Astrocyte (in vitro differentiated cells and primary cell): ENCODE measurements around the gene CNIH3. TPM values are rescaled to one million over a fixed set of nuclear protein-coding genes. Genes with fewer than 3 reads are reported as not detected.

Source experiments
- DNase-seq: peaks from one replicate; pipeline ENCODE4 v3.0.0-alpha.2; 2010; ENCODE audit warnings: low read depth
- FAIRE-seq: peaks from 2 replicates; lab custom pipeline; 2011; peaks lifted over from hg19 to GRCh38; lab: Jason Lieb, UNC
- H2AFZ ChIP-seq: 2 replicates; pipeline ENCODE4 v1.6.0; 2012; ENCODE audit warnings: low read depth, low read length, inconsistent platforms
- H3K27ac ChIP-seq: 2 replicates; pipeline ENCODE4 v1.5.1; 2011; ENCODE audit warnings: low read depth, low read length, inconsistent platforms
- H3K27me3 ChIP-seq: 2 replicates; pipeline ENCODE4 v1.6.0; 2011; ENCODE audit warnings: low read length, inconsistent platforms; ENCODE audit not compliant: insufficient read depth
- H3K36me3 ChIP-seq: 2 replicates; pipeline ENCODE4 v1.5.1; 2011; ENCODE audit warnings: low read length, inconsistent platforms; ENCODE audit not compliant: insufficient read depth
- H3K4me1 ChIP-seq: 2 replicates; pipeline ENCODE4 v1.5.1; 2011; ENCODE audit warnings: low read length, inconsistent platforms; ENCODE audit not compliant: insufficient read depth
- H3K4me2 ChIP-seq: 2 replicates; pipeline ENCODE4 v1.6.0; 2012; ENCODE audit warnings: low read length, inconsistent platforms
- H3K4me3 ChIP-seq: 2 replicates; pipeline ENCODE4 v1.5.1; 2011; ENCODE audit warnings: low read depth, mild to moderate bottlenecking, low read length, inconsistent platforms; ENCODE audit not compliant: insufficient read depth
- H3K79me2 ChIP-seq: 2 replicates; pipeline ENCODE4 v1.6.0; 2012; ENCODE audit warnings: mild to moderate bottlenecking, low read length, inconsistent platforms; ENCODE audit not compliant: insufficient read depth
- H3K9ac ChIP-seq: 2 replicates; pipeline ENCODE4 v1.6.0; 2012; ENCODE audit warnings: mild to moderate bottlenecking, low read length, inconsistent platforms
- H3K9me3 ChIP-seq: 2 replicates; pipeline ENCODE4 v1.5.1; 2012; ENCODE audit warnings: low read depth, mild to moderate bottlenecking, low read length, inconsistent platforms; ENCODE audit not compliant: insufficient read depth
- H4K20me1 ChIP-seq: 2 replicates; pipeline ENCODE4 v1.6.0; 2012; ENCODE audit warnings: low read length, inconsistent platforms; ENCODE audit not compliant: insufficient read depth
- H3K27ac Mint-ChIP-seq: one replicate; pipeline ENCODE4 v1.8.0; 2021; ENCODE audit warnings: mild to moderate bottlenecking, mixed read lengths; ENCODE audit not compliant: unreplicated experiment
- H3K27me3 Mint-ChIP-seq: one replicate; pipeline ENCODE4 v1.8.0; 2021; ENCODE audit warnings: low read depth, mixed read lengths; ENCODE audit not compliant: unreplicated experiment
- H3K36me3 Mint-ChIP-seq: one replicate; pipeline ENCODE4 v1.8.0; 2021; ENCODE audit warnings: low read depth, mixed read lengths; ENCODE audit not compliant: unreplicated experiment
- H3K4me1 Mint-ChIP-seq: one replicate; pipeline ENCODE4 v1.8.0; 2021; ENCODE audit warnings: low read depth, mixed read lengths; ENCODE audit not compliant: unreplicated experiment
- H3K4me3 Mint-ChIP-seq: one replicate; pipeline ENCODE4 v1.8.0; 2021; ENCODE audit warnings: mild to moderate bottlenecking, moderate library complexity, mixed read lengths; ENCODE audit not compliant: unreplicated experiment
- H3K9me3 Mint-ChIP-seq: one replicate; pipeline ENCODE4 v1.8.0; 2021; ENCODE audit warnings: mild to moderate bottlenecking, mixed read lengths; ENCODE audit not compliant: unreplicated experiment
- EZH2 ChIP-seq: IDR thresholded peaks from 2 replicates; pipeline ENCODE4 v1.6.1; 2012; ENCODE audit warnings: mild to moderate bottlenecking, low read length, inconsistent platforms; ENCODE audit not compliant: insufficient read depth
- total RNA-seq: library from RNA; stranded (reverse); gene quantifications from 2 replicates; pipeline ENCODE4 v1.2.1, GENCODE V29; 2021
- TF ChIP-seq, protein P1 (sequence below): IDR thresholded peaks from 2 replicates; pipeline ENCODE4 v1.5.1; 2011; ENCODE audit warnings: low read depth, mild to moderate bottlenecking, inconsistent platforms, low read length, moderate library complexity; ENCODE audit not compliant: insufficient read depth

The CNIH3 gene
- total RNA-seq, 1 donor from 2014 or later: 7.7 TPM

- peaks cover 5% of the 10 kb centered on the region for H3K9me3 Mint-ChIP-seq
- Histone ChIP-seq H2AFZ (no peak overlapping the region), H4K20me1 (no peaks in the 10 kb centered on the region), H3K36me3 (no peaks in the 10 kb centered on the region), H3K4me2 (no peak overlapping the region), H3K79me2 (no peaks in the 10 kb centered on the region), H3K9me3 (no peaks in the 10 kb centered on the region), H3K4me1 (peaks cover 11% of the 10 kb centered on the region), H3K27ac (no peak overlapping the region), H3K9ac (no peak overlapping the region), H3K27me3 (no peaks in the 10 kb centered on the region), H3K4me3 (no peak overlapping the region)
- H3K4me1 Mint-ChIP-seq: peaks cover 18% of the 10 kb centered on the region
- TF ChIP-seq, protein P1, sequence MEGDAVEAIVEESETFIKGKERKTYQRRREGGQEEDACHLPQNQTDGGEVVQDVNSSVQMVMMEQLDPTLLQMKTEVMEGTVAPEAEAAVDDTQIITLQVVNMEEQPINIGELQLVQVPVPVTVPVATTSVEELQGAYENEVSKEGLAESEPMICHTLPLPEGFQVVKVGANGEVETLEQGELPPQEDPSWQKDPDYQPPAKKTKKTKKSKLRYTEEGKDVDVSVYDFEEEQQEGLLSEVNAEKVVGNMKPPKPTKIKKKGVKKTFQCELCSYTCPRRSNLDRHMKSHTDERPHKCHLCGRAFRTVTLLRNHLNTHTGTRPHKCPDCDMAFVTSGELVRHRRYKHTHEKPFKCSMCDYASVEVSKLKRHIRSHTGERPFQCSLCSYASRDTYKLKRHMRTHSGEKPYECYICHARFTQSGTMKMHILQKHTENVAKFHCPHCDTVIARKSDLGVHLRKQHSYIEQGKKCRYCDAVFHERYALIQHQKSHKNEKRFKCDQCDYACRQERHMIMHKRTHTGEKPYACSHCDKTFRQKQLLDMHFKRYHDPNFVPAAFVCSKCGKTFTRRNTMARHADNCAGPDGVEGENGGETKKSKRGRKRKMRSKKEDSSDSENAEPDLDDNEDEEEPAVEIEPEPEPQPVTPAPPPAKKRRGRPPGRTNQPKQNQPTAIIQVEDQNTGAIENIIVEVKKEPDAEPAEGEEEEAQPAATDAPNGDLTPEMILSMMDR: no peak
- TF ChIP-seq EZH2: no peak
- no peak overlapping the region for H3K4me3 Mint-ChIP-seq
- DNase-seq (no peak), FAIRE-seq (no peak)
- H3K36me3 Mint-ChIP-seq: peaks cover 2% of the 10 kb centered on the region
- H3K27me3 Mint-ChIP-seq: peaks cover 4% of the 10 kb centered on the region
- peak overlapping the region; percentile 20 for H3K27ac Mint-ChIP-seq
Observed at GRCh38 chr1:224785622-224786021, 169.5 kb downstream of the CNIH3 start.

- H3K9ac ChIP-seq: no peak overlapping the region
- no peak for FAIRE-seq
- H3K4me1 Mint-ChIP-seq: peaks cover 18% of the 10 kb centered on the region
- no peak overlapping the region for H2AFZ ChIP-seq
- H3K79me2 ChIP-seq: no peaks in the 10 kb centered on the region
- TF ChIP-seq, protein P1: no peak
- no peak for TF ChIP-seq EZH2
- H3K36me3 ChIP-seq: no peaks in the 10 kb centered on the region
- H3K4me3 ChIP-seq: no peak overlapping the region
- H3K9me3 ChIP-seq: no peaks in the 10 kb centered on the region
- H3K9me3 Mint-ChIP-seq: peaks cover 5% of the 10 kb centered on the region
- no peak overlapping the region for H3K4me3 Mint-ChIP-seq
- H3K4me1 ChIP-seq: peaks cover 11% of the 10 kb centered on the region
- no peak overlapping the region for H3K4me2 ChIP-seq
- peak; percentile 58 for DNase-seq
- H3K27me3 ChIP-seq: no peaks in the 10 kb centered on the region
- peaks cover 4% of the 10 kb centered on the region for H3K27me3 Mint-ChIP-seq
- no peaks in the 10 kb centered on the region for H4K20me1 ChIP-seq
- H3K27ac Mint-ChIP-seq: peak overlapping the region; percentile 7
- H3K36me3 Mint-ChIP-seq: peaks cover 2% of the 10 kb centered on the region
- no peak overlapping the region for H3K27ac ChIP-seq
Observed at GRCh38 chr1:224786533-224787250, 170.6 kb downstream of the CNIH3 start.

DNA sequence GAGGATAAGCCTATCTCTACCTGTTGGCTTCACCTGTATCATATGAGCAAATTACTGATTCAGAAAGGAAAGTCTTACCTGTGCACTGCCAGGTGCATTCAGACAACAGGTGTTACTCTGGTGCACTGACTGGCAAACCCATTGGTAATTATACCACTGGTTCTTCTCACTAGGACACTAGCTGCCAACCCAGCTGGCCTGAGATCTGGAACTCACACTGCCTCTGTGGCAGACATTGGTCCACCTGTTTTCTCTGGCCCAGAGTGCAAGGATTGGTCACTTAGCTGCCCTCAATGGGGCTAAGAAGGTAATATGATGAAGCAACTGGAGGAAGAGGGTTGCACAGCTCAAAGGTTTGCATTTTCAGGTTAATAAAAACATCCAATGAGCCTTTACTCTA, 173.2 kb downstream of the CNIH3 start:
- DNase-seq (no peak), FAIRE-seq (no peak)
- Histone ChIP-seq H3K27ac (no peak overlapping the region), H3K4me1 (peaks cover 8% of the 10 kb centered on the region), H3K36me3 (no peaks in the 10 kb centered on the region), H2AFZ (no peak overlapping the region), H3K4me2 (no peak overlapping the region), H3K9me3 (no peaks in the 10 kb centered on the region), H4K20me1 (no peaks in the 10 kb centered on the region), H3K79me2 (no peaks in the 10 kb centered on the region), H3K9ac (no peak overlapping the region), H3K27me3 (no peaks in the 10 kb centered on the region), H3K4me3 (no peak overlapping the region)
- Mint-ChIP-seq H3K9me3 (peaks cover 5% of the 10 kb centered on the region), H3K4me3 (no peak overlapping the region), H3K27me3 (peaks cover 3% of the 10 kb centered on the region), H3K27ac (no peak overlapping the region), H3K4me1 (peaks cover 11% of the 10 kb centered on the region), H3K36me3 (peaks cover 2% of the 10 kb centered on the region)
- TF ChIP-seq EZH2: no peak
- TF ChIP-seq, protein P1: no peak
